ENCODE data around the gene POLR3K. TPM values are rescaled to one million over a fixed set of nuclear protein-coding genes. Genes with fewer than 3 reads are reported as not detected.
A peak's percentile ranks its signal among the peaks of the same experiment; 100 is the strongest.

POLR3K gene
- total and polyA plus RNA-seq, 2 donors (not counting 1 experiment from before 2014, with no cell fraction given) = 3.3 to 12.9 TPM

GRCh38 chr16:69181-69580, 15.8 kb upstream of the POLR3K start:
- H3K4me1 ChIP-seq (ENCODE audit: control insufficient read depth, extremely low read depth, insufficient read depth, low read length) = peaks cover 60% of the 10 kb centered on the region
- no peaks in the 10 kb centered on the region for H3K9me3 ChIP-seq (ENCODE audit: control insufficient read depth, insufficient read depth, low read depth, low read length)
- H3K27me3 ChIP-seq (ENCODE audit: control insufficient read depth, insufficient read depth, low read length) = no peaks in the 10 kb centered on the region
- H3K9ac ChIP-seq (ENCODE audit: insufficient read depth, low read length) = no peak overlapping the region
- no peak for TF ChIP-seq CTCF (conservative IDR thresholded peaks at IDR 0.05 in 1 of 2, IDR thresholded peaks at IDR 0.05 in 1 of 2; ENCODE audit: low read depth in 1 of 2, low read length in 2 of 2)
- TF ChIP-seq EZH2 (IDR thresholded peaks at IDR 0.05; ENCODE audit: low read length, missing control alignments) = no peak
- H3K27ac ChIP-seq (ENCODE audit: insufficient read depth, low read length) = peak overlapping the region; percentile 76
- no peak for DNase-seq (ENCODE audit: low read depth in 2 of 2)
- H3K4me2 ChIP-seq (ENCODE audit: extremely low read depth, insufficient read depth, low read length) = peak overlapping the region; percentile 51
- H3K36me3 ChIP-seq (ENCODE audit: control insufficient read depth, insufficient read depth, low read length) = peaks cover 6% of the 10 kb centered on the region
- no peaks in the 10 kb centered on the region for H4K20me1 ChIP-seq (ENCODE audit: control insufficient read depth, extremely low read depth, insufficient read depth, low read length)
- H2AFZ ChIP-seq (ENCODE audit: low read length) = no peak overlapping the region
- no peak overlapping the region for H3K4me3 ChIP-seq (replicated peaks in 1 of 4; ENCODE audit: control extremely low read depth in 1 of 4, insufficient read depth in 1 of 4, low read depth in 3 of 4, low read length in 4 of 4)
- peaks cover 73% of the 10 kb centered on the region for H3K79me2 ChIP-seq (ENCODE audit: control insufficient read depth, insufficient read depth, low read length)

GRCh38 chr16:67884-68789, 14.7 kb upstream of the POLR3K start:
- DNase-seq (ENCODE audit: low read depth in 2 of 2) = peak in 1 of 2 donors; percentile 61
- Histone ChIP-seq H3K4me2 (ENCODE audit: extremely low read depth, insufficient read depth, low read length) (peak overlapping the region; percentile 58), H3K27ac (ENCODE audit: insufficient read depth, low read length) (peak overlapping the region; percentile 76), H3K9ac (ENCODE audit: insufficient read depth, low read length) (peak overlapping the region; percentile 37), H3K4me1 (ENCODE audit: control insufficient read depth, extremely low read depth, insufficient read depth, low read length) (peaks cover 56% of the 10 kb centered on the region), H3K27me3 (ENCODE audit: control insufficient read depth, insufficient read depth, low read length) (no peaks in the 10 kb centered on the region), H3K79me2 (ENCODE audit: control insufficient read depth, insufficient read depth, low read length) (peaks cover 76% of the 10 kb centered on the region), H4K20me1 (ENCODE audit: control insufficient read depth, extremely low read depth, insufficient read depth, low read length) (no peaks in the 10 kb centered on the region), H3K4me3 (replicated peaks in 1 of 4; ENCODE audit: control extremely low read depth in 1 of 4, insufficient read depth in 1 of 4, low read depth in 3 of 4, low read length in 4 of 4) (no peak overlapping the region), H3K36me3 (ENCODE audit: control insufficient read depth, insufficient read depth, low read length) (peaks cover 14% of the 10 kb centered on the region), H2AFZ (ENCODE audit: low read length) (no peak overlapping the region), H3K9me3 (ENCODE audit: control insufficient read depth, insufficient read depth, low read depth, low read length) (no peaks in the 10 kb centered on the region)
- TF ChIP-seq EZH2 (IDR thresholded peaks at IDR 0.05; ENCODE audit: low read length, missing control alignments) (no peak), CTCF (conservative IDR thresholded peaks at IDR 0.05 in 1 of 2, IDR thresholded peaks at IDR 0.05 in 1 of 2; ENCODE audit: low read depth in 1 of 2, low read length in 2 of 2) (no peak)

GRCh38 chr16:67183-67791, 13.9 kb upstream of the POLR3K start:
- Histone ChIP-seq H3K9me3 (ENCODE audit: control insufficient read depth, insufficient read depth, low read depth, low read length) (no peaks in the 10 kb centered on the region), H3K9ac (ENCODE audit: insufficient read depth, low read length) (no peak overlapping the region), H3K36me3 (ENCODE audit: control insufficient read depth, insufficient read depth, low read length) (peaks cover 20% of the 10 kb centered on the region), H4K20me1 (ENCODE audit: control insufficient read depth, extremely low read depth, insufficient read depth, low read length) (no peaks in the 10 kb centered on the region), H3K27ac (ENCODE audit: insufficient read depth, low read length) (peak overlapping the region; percentile 76), H3K4me1 (ENCODE audit: control insufficient read depth, extremely low read depth, insufficient read depth, low read length) (peaks cover 51% of the 10 kb centered on the region), H2AFZ (ENCODE audit: low read length) (no peak overlapping the region), H3K27me3 (ENCODE audit: control insufficient read depth, insufficient read depth, low read length) (no peaks in the 10 kb centered on the region), H3K4me3 (replicated peaks in 1 of 4; ENCODE audit: control extremely low read depth in 1 of 4, insufficient read depth in 1 of 4, low read depth in 3 of 4, low read length in 4 of 4) (no peak overlapping the region), H3K79me2 (ENCODE audit: control insufficient read depth, insufficient read depth, low read length) (peaks cover 76% of the 10 kb centered on the region), H3K4me2 (ENCODE audit: extremely low read depth, insufficient read depth, low read length) (peak overlapping the region; percentile 25)
- TF ChIP-seq CTCF (conservative IDR thresholded peaks at IDR 0.05 in 1 of 2, IDR thresholded peaks at IDR 0.05 in 1 of 2; ENCODE audit: low read depth in 1 of 2, low read length in 2 of 2) (no peak), EZH2 (IDR thresholded peaks at IDR 0.05; ENCODE audit: low read length, missing control alignments) (no peak)
- no peak for DNase-seq (ENCODE audit: low read depth in 2 of 2)

Measured in fibroblast of lung (primary cell).